Liver (tissue), 9 donors: ENCODE measurements around the gene GAS2. TPM values are rescaled to one million over a fixed set of nuclear protein-coding genes. Genes with fewer than 3 reads are reported as not detected.

Source experiments
- DNase-seq: peaks from one replicate; pipeline ENCODE4 v3.0.0-alpha.2; 2017; ENCODE audit warnings: low spot score
- H3K27ac ChIP-seq, 2 donors: one replicate each; pipeline ENCODE4 v1.7.0; 2013; ENCODE audit warnings: inconsistent platforms in 2 of 2, low read length in 2 of 2, control low read depth in 1 of 2, low read depth in 1 of 2, mild to moderate bottlenecking in 1 of 2
- H3K27me3 ChIP-seq, 4 donors: one replicate each; pipeline versions ENCODE4 v1.6.1 to v1.7.0; 2013; ENCODE audit warnings: low read length in 3 of 4, inconsistent platforms in 1 of 4, mild to moderate bottlenecking in 1 of 4, moderate library complexity in 1 of 4; ENCODE audit not compliant: control insufficient read depth in 4 of 4, insufficient read depth in 4 of 4
- H3K36me3 ChIP-seq, 4 donors: one replicate each; pipeline versions ENCODE4 v1.6.1 to v1.7.0; 2013; ENCODE audit warnings: low read length in 3 of 4, mild to moderate bottlenecking in 3 of 4, low read depth in 1 of 4, moderate library complexity in 1 of 4; ENCODE audit not compliant: control insufficient read depth in 4 of 4, insufficient read depth in 3 of 4
- H3K4me1 ChIP-seq, 4 donors: one replicate each; pipeline versions ENCODE4 v1.6.1 to v1.7.0; 2013; ENCODE audit warnings: low read length in 3 of 4, mild to moderate bottlenecking in 3 of 4, moderate library complexity in 1 of 4; ENCODE audit not compliant: control insufficient read depth in 4 of 4, insufficient read depth in 4 of 4
- H3K4me3 ChIP-seq, 3 donors: one replicate each; pipeline versions ENCODE4 v1.6.1 to v1.7.0; 2013; ENCODE audit warnings: low read length in 3 of 3, control low read depth in 1 of 3, low read depth in 1 of 3, mild to moderate bottlenecking in 1 of 3
- H3K9ac ChIP-seq, 2 donors: one replicate each; pipeline ENCODE4 v1.7.0; 2013; ENCODE audit warnings: low read length in 2 of 2, mild to moderate bottlenecking in 2 of 2, moderate library complexity in 2 of 2, control low read depth in 1 of 2, low read depth in 1 of 2
- H3K9me3 ChIP-seq, 4 donors: one replicate each; pipeline versions ENCODE4 v1.6.1 to v1.7.0; 2013; ENCODE audit warnings: low read length in 3 of 4; ENCODE audit not compliant: control insufficient read depth in 4 of 4
- EGR1 ChIP-seq, 2 donors: IDR thresholded peaks; 2 replicates each; pipeline ENCODE4 v1.6.1; 2016 to 2018; ENCODE audit warnings: antibody characterized with exemption in 2 of 2, low read depth in 2 of 2
- FOXA1 ChIP-seq: IDR thresholded peaks from 2 replicates; pipeline ENCODE4 v1.6.1; 2016; ENCODE audit warnings: antibody characterized with exemption
- GABPA ChIP-seq, 2 donors: IDR thresholded peaks in 1 of 2; conservative IDR thresholded peaks in 1 of 2; 2 replicates each; pipeline ENCODE4 v1.6.1; 2016; ENCODE audit warnings: antibody characterized with exemption in 2 of 2, mild to moderate bottlenecking in 1 of 2, moderate library complexity in 1 of 2
- HNF4A ChIP-seq, 2 donors: conservative IDR thresholded peaks; 2 replicates each; pipeline ENCODE4 v1.6.1; 2016; ENCODE audit warnings: antibody characterized with exemption in 2 of 2, mild to moderate bottlenecking in 2 of 2
- HNF4G ChIP-seq: IDR thresholded peaks from 2 replicates; pipeline ENCODE4 v1.6.1; 2016; ENCODE audit warnings: antibody characterized with exemption
- JUND ChIP-seq, 2 donors: IDR thresholded peaks; 2 replicates each; pipeline ENCODE4 v1.6.1; 2016; ENCODE audit warnings: antibody characterized with exemption in 2 of 2
- RAD21 ChIP-seq, 2 donors: IDR thresholded peaks; 2 replicates each; pipeline ENCODE4 v1.6.1; 2016; ENCODE audit warnings: antibody characterized with exemption in 2 of 2, mild to moderate bottlenecking in 2 of 2
- RXRA ChIP-seq, 2 donors: IDR thresholded peaks; 2 replicates each; pipeline ENCODE4 v1.6.1; 2017 to 2018; ENCODE audit warnings: antibody characterized with exemption in 2 of 2, mild to moderate bottlenecking in 1 of 2
- TAF1 ChIP-seq: conservative IDR thresholded peaks from 2 replicates; pipeline ENCODE4 v1.6.1; 2016; ENCODE audit warnings: antibody characterized with exemption, mild to moderate bottlenecking
- YY1 ChIP-seq: IDR thresholded peaks from 2 replicates; pipeline ENCODE4 v1.6.1; 2016; ENCODE audit warnings: antibody characterized with exemption, mild to moderate bottlenecking
- WGBS: extraction: QIAGEN DNeasy Blood & Tissue Kit; methylation state at CpG from one replicate; pipeline ENCODE4 v1.1.7; 2013; 5-methylcytosine and 5-hydroxymethylcytosine counted together
- polyA plus RNA-seq, 2 donors: library from polyadenylated mRNA; stranded (reverse) in 1 of 2; unstranded in 1 of 2; fragments of 200-250 nt in 1 of 2; fragments of >200 nt in 1 of 2; fragmentation: Nextera tagmentation in 1 of 2; extraction: Ambion mirVana in 1 of 2; gene quantifications; one replicate each; pipeline versions ENCODE4 v1.2.1 to v1.2.3, GENCODE V29; 2013 to 2015
- total RNA-seq, 2 donors: library from RNA; depleted of rRNA; stranded (reverse); fragments of >200 nt; gene quantifications; one replicate each; pipeline ENCODE4 v1.2.3, GENCODE V29; 2014
- TF ChIP-seq, protein P1 (sequence below): IDR thresholded peaks from 2 replicates; pipeline ENCODE4 v1.6.1; 2016; ENCODE audit warnings: antibody characterized with exemption
- TF ChIP-seq, protein P2 (sequence below): IDR thresholded peaks from 2 replicates; pipeline ENCODE4 v1.6.1; 2016; ENCODE audit warnings: antibody characterized with exemption, mild to moderate bottlenecking
- TF ChIP-seq, protein P3 (sequence below): IDR thresholded peaks from 2 replicates; pipeline ENCODE4 v1.6.1; 2016; ENCODE audit warnings: antibody characterized with exemption
- TF ChIP-seq, protein P4 (sequence below): IDR thresholded peaks from 2 replicates; pipeline ENCODE4 v1.6.1; 2016; ENCODE audit warnings: antibody characterized with exemption
- TF ChIP-seq, protein P5 (sequence below): fragments of 150-350 bp; IDR thresholded peaks from 2 replicates; pipeline ENCODE4 v1.5.1; 2017; ENCODE audit warnings: improper control_type of control experiment, low read depth, low read length; ENCODE audit not compliant: missing input control
- donor health status: healthy.
- donor health status: healthy.
- donor health status: healthy.
- donor health status: healthy.
- donor health status: healthy.

Gene GAS2
- total and polyA plus RNA-seq, 4 donors, result 13.4 to 75.6 (median 42.3) TPM

DNA sequence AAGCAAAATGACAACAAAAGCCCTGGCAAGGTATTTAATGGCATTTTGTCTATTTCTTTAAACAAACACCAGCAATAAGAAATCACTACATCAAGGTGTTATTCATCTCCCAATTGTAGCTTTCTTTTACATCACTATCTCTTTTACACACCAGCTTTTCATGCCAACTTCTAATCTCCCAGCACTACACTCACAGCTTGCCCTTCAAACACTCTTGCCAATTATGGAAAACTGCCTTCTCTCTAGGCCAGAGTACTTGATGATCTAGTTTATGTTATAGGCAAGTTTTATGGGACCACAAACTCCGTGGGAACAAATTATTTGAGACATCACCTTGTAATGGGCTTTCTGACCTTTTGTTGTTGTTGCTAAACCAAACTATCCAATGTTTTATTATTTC is 101.9 kb downstream of the GAS2 start:
- H3K9me3 ChIP-seq, result no peaks in the 10 kb centered on the region
- DNase-seq, result no peak
- TF ChIP-seq, protein P1, sequence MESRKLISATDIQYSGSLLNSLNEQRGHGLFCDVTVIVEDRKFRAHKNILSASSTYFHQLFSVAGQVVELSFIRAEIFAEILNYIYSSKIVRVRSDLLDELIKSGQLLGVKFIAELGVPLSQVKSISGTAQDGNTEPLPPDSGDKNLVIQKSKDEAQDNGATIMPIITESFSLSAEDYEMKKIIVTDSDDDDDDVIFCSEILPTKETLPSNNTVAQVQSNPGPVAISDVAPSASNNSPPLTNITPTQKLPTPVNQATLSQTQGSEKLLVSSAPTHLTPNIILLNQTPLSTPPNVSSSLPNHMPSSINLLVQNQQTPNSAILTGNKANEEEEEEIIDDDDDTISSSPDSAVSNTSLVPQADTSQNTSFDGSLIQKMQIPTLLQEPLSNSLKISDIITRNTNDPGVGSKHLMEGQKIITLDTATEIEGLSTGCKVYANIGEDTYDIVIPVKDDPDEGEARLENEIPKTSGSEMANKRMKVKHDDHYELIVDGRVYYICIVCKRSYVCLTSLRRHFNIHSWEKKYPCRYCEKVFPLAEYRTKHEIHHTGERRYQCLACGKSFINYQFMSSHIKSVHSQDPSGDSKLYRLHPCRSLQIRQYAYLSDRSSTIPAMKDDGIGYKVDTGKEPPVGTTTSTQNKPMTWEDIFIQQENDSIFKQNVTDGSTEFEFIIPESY, result no peak
- TF ChIP-seq HNF4G, result no peak
- no peak for TF ChIP-seq GABPA (IDR thresholded peaks at IDR 0.05 in 1 of 2, conservative IDR thresholded peaks at IDR 0.05 in 1 of 2)
- no peak for TF ChIP-seq EGR1 (IDR thresholded peaks at IDR 0.05; ENCODE audit: low read depth in 2 of 2)
- no peak for TF ChIP-seq FOXA1
- TF ChIP-seq, protein P2, sequence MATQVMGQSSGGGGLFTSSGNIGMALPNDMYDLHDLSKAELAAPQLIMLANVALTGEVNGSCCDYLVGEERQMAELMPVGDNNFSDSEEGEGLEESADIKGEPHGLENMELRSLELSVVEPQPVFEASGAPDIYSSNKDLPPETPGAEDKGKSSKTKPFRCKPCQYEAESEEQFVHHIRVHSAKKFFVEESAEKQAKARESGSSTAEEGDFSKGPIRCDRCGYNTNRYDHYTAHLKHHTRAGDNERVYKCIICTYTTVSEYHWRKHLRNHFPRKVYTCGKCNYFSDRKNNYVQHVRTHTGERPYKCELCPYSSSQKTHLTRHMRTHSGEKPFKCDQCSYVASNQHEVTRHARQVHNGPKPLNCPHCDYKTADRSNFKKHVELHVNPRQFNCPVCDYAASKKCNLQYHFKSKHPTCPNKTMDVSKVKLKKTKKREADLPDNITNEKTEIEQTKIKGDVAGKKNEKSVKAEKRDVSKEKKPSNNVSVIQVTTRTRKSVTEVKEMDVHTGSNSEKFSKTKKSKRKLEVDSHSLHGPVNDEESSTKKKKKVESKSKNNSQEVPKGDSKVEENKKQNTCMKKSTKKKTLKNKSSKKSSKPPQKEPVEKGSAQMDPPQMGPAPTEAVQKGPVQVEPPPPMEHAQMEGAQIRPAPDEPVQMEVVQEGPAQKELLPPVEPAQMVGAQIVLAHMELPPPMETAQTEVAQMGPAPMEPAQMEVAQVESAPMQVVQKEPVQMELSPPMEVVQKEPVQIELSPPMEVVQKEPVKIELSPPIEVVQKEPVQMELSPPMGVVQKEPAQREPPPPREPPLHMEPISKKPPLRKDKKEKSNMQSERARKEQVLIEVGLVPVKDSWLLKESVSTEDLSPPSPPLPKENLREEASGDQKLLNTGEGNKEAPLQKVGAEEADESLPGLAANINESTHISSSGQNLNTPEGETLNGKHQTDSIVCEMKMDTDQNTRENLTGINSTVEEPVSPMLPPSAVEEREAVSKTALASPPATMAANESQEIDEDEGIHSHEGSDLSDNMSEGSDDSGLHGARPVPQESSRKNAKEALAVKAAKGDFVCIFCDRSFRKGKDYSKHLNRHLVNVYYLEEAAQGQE, result no peak
- no peak for TF ChIP-seq HNF4A (conservative IDR thresholded peaks at IDR 0.05)
- no peak for TF ChIP-seq JUND (IDR thresholded peaks at IDR 0.05)
- TF ChIP-seq, protein P3, sequence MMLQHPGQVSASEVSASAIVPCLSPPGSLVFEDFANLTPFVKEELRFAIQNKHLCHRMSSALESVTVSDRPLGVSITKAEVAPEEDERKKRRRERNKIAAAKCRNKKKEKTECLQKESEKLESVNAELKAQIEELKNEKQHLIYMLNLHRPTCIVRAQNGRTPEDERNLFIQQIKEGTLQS, result no peak
- TF ChIP-seq, protein P4, sequence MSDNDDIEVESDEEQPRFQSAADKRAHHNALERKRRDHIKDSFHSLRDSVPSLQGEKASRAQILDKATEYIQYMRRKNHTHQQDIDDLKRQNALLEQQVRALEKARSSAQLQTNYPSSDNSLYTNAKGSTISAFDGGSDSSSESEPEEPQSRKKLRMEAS, result no peak
- no peak for TF ChIP-seq RXRA (IDR thresholded peaks at IDR 0.05)
- TF ChIP-seq TAF1, result no peak
- TF ChIP-seq, protein P5, sequence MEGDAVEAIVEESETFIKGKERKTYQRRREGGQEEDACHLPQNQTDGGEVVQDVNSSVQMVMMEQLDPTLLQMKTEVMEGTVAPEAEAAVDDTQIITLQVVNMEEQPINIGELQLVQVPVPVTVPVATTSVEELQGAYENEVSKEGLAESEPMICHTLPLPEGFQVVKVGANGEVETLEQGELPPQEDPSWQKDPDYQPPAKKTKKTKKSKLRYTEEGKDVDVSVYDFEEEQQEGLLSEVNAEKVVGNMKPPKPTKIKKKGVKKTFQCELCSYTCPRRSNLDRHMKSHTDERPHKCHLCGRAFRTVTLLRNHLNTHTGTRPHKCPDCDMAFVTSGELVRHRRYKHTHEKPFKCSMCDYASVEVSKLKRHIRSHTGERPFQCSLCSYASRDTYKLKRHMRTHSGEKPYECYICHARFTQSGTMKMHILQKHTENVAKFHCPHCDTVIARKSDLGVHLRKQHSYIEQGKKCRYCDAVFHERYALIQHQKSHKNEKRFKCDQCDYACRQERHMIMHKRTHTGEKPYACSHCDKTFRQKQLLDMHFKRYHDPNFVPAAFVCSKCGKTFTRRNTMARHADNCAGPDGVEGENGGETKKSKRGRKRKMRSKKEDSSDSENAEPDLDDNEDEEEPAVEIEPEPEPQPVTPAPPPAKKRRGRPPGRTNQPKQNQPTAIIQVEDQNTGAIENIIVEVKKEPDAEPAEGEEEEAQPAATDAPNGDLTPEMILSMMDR, result no peak
- H3K9ac ChIP-seq, result no peak overlapping the region
- H3K27ac ChIP-seq, result no peak overlapping the region
- no peaks in the 10 kb centered on the region for H3K4me1 ChIP-seq
- 85% methylated on average over 1 of the region's 1 CpG for WGBS
- peaks cover 0 to 7% (median 1%) of the 10 kb centered on the region in 4 donors for H3K36me3 ChIP-seq
- H3K4me3 ChIP-seq, result no peak overlapping the region
- H3K27me3 ChIP-seq, result no peaks in the 10 kb centered on the region

DNA sequence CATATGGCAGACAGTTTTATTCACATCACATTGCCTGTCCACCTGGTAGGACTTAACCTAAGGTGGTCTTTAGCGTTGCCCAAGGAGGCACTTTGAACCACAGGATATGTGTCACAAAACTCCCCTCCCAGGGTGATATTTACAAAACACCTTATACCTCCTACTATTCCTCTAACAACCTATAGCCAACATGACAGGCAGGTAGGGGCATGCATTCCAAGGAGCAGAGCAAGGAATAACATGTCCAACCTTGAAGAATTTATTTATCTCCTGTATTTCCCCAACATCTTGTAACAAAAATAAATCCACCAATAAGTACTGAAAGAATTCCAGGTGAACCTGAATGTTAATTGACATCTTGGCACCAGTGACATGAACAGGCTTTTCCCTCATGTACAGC is 102.7 kb downstream of the GAS2 start:
- H3K4me3 ChIP-seq, result no peak overlapping the region
- no peaks in the 10 kb centered on the region for H3K27me3 ChIP-seq
- no peak overlapping the region for H3K27ac ChIP-seq
- no peaks in the 10 kb centered on the region for H3K4me1 ChIP-seq
- no peak for DNase-seq
- WGBS, result 95% methylated on average over 1 of the region's 1 CpG
- H3K9ac ChIP-seq, result no peak overlapping the region
- no peaks in the 10 kb centered on the region for H3K9me3 ChIP-seq
- peaks cover 0 to 6% (median 1%) of the 10 kb centered on the region in 4 donors for H3K36me3 ChIP-seq
- TF ChIP-seq HNF4A (conservative IDR thresholded peaks at IDR 0.05), result no peak
- TF ChIP-seq, protein P4, result no peak
- no peak for TF ChIP-seq RAD21 (IDR thresholded peaks at IDR 0.05)
- TF ChIP-seq RXRA (IDR thresholded peaks at IDR 0.05), result no peak
- TF ChIP-seq TAF1, result no peak
- TF ChIP-seq, protein P2, result no peak
- no peak for TF ChIP-seq HNF4G
- no peak for TF ChIP-seq GABPA (IDR thresholded peaks at IDR 0.05 in 1 of 2, conservative IDR thresholded peaks at IDR 0.05 in 1 of 2)
- TF ChIP-seq, protein P5, result no peak
- TF ChIP-seq EGR1 (IDR thresholded peaks at IDR 0.05; ENCODE audit: low read depth in 2 of 2), result no peak
- no peak for TF ChIP-seq YY1
- no peak for TF ChIP-seq JUND (IDR thresholded peaks at IDR 0.05)
- TF ChIP-seq, protein P3, result no peak
